Glomerular endothelial cell (primary cell): ENCODE measurements around the gene VIPR2. TPM values are rescaled to one million over a fixed set of nuclear protein-coding genes. Genes with fewer than 3 reads are reported as not detected.
"Not testable (repeated sequence)": the region's sequence is repeated elsewhere in the genome, so short reads cannot be mapped to it uniquely, and the experiment has no call there.

Experiments
- DNase-seq: peaks from one replicate; pipeline ENCODE4 v3.0.0-alpha.2; 2011; ENCODE audit warnings: low read depth, low spot score; ENCODE audit errors: extremely low read depth
- total RNA-seq: library from RNA; depleted of rRNA; stranded (reverse); fragments of >200 nt; gene quantifications from 2 replicates; pipeline ENCODE4 v1.2.3, GENCODE V29; 2015

The VIPR2 gene
- total RNA-seq, 1 donor from 2014 or later, result not detected

DNA sequence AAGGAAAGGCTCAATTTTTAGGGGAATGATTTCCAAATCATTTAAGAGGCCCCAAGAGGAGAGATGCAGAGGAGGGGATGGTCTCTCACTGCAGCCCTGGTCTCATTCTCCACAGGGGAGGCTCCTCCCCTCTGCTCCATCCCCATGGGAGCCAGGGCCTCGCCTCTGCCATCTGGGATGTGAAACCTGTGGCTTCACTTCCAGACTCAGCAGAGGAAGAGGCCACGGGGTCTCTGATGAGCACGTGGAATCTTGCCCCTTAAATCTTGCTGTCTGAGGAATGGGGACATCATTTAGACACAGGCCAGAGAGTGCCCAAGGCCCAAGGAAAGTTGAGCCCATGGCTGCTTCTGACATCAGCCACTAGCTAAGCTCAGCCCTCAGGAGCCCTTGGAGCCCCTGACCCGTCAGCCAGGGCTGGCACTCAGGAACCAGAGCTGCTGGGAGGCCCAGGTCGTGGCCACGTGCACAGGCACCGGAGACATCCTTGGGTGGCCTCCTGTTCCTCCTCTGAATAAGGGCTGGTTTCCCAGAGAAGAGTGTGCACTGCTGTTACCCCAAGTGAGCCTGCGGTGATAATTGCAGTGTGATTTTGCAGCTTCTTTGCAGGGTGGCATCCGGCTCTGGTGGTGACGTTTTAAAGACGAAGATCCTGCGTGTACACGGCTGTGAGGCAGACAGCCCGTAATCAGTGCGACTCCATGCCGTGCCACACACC, 50.5 kb downstream of the VIPR2 start:
- DNase-seq, result no peak

GRCh38 chr7:159093351-159093971, 51.2 kb downstream of the VIPR2 start:
- DNase-seq, result no peak

DNA sequence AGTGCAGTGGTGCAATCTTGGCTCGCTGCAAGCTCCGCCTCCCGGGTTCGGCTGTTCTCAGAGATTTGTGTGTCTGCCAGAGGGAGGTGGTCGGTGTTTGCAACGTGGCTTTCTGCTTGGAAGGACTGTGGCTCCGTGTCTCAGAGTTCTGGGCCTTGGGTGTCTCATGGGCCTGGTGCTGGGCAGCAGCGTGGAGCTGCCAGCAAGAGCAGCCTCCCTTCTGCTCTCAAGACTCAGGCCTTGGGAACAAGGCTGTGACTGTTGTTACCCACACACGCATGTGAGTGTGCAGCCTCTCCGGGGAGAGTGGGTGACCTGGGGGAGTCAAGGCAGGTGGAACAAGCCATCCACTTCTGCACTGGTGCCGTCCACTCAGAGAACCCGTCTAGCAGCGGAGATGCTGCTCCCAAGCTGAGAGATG, 52.0 kb downstream of the VIPR2 start:
- DNase-seq, result no peak

GRCh38 chr7:159091480-159092475, 52.9 kb downstream of the VIPR2 start:
- no peak for DNase-seq

GRCh38 chr7:159091041-159091440, 53.6 kb downstream of the VIPR2 start:
- DNase-seq, result no peak

GRCh38 chr7:159088016-159088865, 56.4 kb downstream of the VIPR2 start:
- DNase-seq, result no peak

DNA sequence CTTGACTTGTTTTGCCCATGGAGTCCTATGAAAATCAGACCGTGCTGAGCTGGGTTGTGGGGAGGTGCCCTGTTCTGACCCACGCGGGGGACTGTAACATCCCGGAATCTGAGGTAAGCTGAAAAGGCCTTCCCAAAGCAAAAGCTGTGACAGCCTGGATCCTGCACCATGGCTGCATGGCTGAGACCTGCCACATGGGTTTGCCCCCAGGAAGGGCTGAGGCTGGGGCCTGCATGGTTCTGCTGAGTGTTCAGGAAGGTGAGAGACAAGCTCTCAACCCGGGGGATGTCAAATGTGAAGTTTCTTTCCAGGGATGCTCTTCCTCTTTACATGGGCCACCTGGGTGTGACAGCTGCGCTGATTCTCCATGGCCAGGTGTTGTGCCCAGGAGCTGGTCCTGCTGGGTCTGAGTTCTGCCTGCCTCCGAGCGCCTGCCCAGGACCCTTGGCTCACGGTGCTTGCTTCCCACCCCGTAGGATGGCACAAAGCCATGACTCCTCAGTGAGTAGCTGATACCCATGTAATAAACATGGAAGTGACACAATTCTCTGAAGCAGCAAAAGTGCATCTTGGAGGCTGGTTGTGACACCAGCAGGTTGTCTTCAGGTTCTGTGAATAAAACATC, 58.3 kb downstream of the VIPR2 start:
- DNase-seq, result no peak

DNA sequence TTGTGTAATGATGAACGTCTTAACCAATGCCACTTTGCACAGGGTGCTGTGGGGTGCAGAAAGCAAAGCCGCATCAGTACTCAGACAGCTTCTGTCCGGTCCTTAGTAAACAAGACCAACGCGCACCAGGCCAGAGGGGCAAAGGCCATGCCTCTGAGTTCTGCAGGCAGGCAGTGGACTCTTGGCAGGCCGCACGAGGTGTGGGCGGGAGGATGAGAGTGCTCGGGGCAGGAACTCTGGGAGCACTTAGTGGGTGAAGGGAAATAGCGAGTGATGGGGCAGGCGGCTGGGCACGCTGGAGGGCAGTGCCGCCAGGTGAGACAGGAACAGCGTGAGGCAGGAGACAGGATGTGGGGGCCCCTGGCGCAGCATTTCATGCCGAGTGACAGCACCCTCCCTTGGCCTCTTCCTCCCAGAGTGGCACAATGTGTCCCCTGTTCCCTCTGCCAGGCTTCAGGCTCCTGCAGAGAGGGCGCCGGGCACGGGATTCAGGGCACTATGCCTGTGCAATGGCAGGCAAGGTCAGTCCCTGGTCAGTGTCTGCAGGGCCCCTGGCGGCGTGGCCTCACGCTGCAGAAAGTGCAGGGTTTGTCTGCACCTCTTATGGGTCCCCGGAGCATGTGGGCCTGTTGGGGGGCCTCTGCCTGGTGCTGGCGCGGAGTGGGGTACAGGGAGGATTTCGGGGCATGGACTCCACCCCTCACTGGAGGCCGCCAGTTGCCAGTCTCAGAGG, 60.4 kb downstream of the VIPR2 start:
- no peak for DNase-seq

GRCh38 chr7:159083698-159084068, 61.0 kb downstream of the VIPR2 start:
- no peak for DNase-seq

- no peak for DNase-seq
These were observed 61.5 kb downstream of the VIPR2 start for GRCh38 chr7:159083001-159083697.

DNA sequence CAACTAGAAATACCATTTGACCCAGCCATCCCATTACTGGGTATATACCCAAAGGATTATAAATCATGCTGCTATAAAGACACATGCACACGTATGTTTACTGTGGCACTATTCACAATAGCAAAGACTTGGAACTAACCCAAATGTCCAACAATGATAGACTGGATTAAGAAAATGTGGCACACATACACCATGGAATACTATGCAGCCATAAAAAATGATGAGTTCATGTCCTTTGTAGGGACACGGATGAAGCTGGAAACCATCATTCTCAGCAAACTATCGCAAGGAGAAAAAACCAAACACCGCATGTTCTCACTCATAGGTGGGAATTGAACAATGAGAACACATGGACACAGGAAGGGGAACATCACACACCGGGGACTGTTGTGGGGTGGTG, 62.6 kb downstream of the VIPR2 start:
- not testable (repeated sequence) for DNase-seq

DNA sequence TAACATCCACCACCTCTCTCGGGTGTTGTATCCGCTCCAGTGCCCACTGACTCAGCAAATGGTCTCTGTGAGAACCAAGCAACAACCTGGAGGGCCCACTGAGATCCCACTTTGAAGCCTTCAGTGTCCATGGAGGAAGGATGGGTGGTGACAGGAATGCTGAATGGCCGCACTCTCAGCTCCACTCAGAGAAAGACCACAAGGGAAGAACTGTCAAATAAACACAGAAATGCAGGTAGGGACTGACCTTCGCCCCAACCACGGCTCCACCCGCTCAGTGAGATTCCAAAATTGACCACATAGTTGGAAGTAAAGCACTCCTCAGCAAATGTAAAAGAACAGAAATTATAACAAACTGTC, 65.8 kb downstream of the VIPR2 start:
- DNase-seq, result no peak

DNA sequence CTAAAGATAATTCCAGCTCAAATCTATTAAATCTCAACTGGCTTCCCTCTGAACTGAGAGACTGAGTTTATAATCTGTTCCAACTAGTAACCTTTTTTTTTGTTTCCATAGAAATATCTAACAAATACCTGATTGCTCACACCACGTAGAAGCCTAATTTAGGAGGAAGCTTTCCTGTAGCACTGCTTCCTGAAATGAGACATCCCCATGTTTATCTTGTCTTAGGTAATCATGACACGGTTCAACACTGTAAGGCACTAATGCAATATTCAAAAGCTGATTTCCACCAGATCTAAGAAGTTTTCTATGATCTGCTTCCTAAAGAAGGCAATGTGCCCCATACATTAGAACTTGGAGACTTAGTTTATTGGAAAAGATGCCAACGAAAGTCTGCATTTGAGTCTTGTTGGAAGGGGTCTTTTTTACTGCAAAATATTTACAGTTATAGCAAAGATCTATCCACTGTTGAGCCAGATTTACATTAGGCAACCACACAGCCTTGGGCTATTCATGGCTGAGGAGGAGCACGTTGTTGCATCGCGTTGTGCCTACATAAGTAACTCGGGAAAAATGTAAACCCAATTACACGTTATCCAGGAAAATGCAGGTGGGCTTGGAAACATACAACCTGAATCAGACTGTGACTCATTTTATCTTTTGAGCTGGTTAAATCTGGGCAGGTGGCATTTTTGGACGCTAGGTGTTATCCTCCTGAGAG, 66.3 kb downstream of the VIPR2 start:
- DNase-seq, result no peak

GRCh38 chr7:159076333-159076732, 68.3 kb downstream of the VIPR2 start:
- no peak for DNase-seq

DNA sequence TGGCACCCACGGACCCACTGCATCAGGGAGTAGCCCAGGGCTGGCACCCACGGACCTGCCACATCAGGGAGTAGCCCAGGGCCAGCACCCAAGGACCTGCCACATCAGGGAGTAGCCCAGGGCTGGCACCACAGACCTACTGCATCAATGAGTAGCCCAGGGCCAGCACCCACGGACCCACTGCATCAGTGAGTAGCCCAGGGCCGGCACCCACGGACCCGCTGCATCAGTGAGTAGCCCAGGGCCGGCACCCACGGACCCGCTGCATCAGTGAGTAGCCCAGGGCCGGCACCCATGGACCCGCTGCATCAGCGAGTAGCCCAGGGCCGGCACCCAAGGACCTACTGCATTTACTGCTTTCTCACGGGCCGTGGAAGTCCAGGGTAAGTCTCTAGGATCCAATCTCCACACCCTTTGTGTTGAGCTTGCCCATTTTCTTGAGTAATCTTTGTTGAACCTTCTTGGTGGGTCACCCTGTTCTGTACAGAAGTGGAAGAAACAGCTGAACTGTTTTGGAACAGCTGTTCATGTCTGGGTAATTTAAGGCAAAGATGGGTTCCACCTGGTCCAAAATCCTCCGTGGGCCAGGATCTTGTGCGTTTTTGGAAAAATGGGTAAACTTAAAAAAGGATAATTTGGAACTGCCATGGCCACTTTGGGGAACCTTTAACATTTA, 69.0 kb downstream of the VIPR2 start:
- no peak for DNase-seq

GRCh38 chr7:159071260-159071659, 73.4 kb downstream of the VIPR2 start:
- no peak for DNase-seq

- no peak for DNase-seq
These were observed 74.1 kb downstream of the VIPR2 start for GRCh38 chr7:159070431-159071148.
